Umbilical cord (tissue), 2 donors: ENCODE measurements around the gene PEA15. TPM values are rescaled to one million over a fixed set of nuclear protein-coding genes. Genes with fewer than 3 reads are reported as not detected.
A peak's percentile ranks its signal among the peaks of the same experiment; 100 is the strongest.

Experiments used
- DNase-seq: peaks from one replicate; pipeline ENCODE4 v3.0.0-alpha.2; 2015; ENCODE audit warnings: low spot score
- total RNA-seq: library from RNA; depleted of rRNA; stranded (reverse); fragments of >200 nt; gene quantifications from one replicate; pipeline ENCODE4 v1.2.3, GENCODE V29; 2014; ENCODE audit warnings: low replicate concordance; ENCODE audit not compliant: insufficient read depth

PEA15 gene
- total RNA-seq, 1 donor from 2014 or later: 55.6 TPM

GRCh38 chr1:160238408-160238807, 33.2 kb downstream of the PEA15 start:
- no peak for DNase-seq

GRCh38 chr1:160239582-160240299, 34.6 kb downstream of the PEA15 start:
- no peak for DNase-seq

- DNase-seq: no peak
Observed at GRCh38 chr1:160243767-160244166, 38.6 kb downstream of the PEA15 start.

DNA sequence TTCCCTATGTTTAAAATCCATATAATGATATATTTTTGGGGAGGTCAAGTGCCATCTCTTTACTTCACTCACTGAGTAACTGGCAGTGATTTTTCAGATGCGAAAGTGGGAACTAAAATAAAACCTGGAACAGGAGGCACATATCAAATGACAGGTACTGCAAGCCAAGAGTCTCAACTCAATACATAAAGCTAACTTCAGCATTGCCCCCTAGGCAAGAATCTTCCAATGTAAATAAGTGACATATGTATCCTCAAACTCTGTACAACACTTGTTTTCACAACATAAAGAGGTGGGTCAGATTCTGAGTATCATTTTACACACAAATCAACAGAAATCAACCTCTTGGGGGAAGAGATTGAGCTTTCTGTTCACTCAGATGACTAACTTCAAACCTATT, 39.0 kb downstream of the PEA15 start:
- DNase-seq: no peak

DNA sequence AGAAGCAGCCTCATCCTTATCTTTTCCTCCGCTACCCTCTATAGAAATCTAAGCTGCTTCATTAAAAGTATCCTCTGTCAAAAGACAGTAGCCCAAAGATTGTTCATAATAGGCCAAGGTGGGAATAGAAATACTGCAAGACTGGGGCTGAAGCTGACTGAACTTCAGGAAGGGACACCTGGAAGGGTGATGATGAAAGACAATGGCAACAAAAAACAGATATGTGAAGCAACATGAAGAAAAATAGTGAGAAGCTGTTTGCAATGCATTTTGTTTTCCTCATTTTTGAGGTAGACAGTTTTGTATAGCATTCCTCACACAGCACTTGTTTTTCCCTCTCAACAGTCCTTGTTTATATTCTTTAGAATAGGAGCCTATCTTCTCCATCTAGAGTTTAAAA, 40.2 kb downstream of the PEA15 start:
- no peak for DNase-seq

GRCh38 chr1:160247053-160247452, 41.9 kb downstream of the PEA15 start:
- DNase-seq: no peak

DNA sequence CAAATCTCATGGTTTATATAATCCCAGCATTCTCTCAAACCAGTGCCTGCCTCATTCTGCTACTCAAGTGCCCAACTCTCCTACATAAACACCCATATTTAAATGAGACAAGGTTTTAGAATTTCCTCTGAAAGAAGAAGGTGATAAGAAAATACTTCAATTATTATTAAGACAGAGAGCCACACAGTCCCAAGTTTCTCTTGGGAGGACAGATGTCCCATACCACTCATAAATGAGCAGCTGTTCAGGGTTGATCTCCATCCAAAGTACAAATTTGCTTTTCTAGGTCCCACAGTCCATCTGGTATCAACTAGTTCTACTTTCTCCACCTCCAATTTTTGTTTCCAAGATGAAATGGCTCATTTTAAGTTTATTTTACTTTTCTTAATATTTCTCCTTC, 45.8 kb downstream of the PEA15 start:
- DNase-seq: no peak

GRCh38 chr1:160251687-160252526, 46.7 kb downstream of the PEA15 start:
- peak; percentile 79 for DNase-seq

- DNase-seq: no peak
Observed at GRCh38 chr1:160255781-160256300, 50.7 kb downstream of the PEA15 start.

DNA sequence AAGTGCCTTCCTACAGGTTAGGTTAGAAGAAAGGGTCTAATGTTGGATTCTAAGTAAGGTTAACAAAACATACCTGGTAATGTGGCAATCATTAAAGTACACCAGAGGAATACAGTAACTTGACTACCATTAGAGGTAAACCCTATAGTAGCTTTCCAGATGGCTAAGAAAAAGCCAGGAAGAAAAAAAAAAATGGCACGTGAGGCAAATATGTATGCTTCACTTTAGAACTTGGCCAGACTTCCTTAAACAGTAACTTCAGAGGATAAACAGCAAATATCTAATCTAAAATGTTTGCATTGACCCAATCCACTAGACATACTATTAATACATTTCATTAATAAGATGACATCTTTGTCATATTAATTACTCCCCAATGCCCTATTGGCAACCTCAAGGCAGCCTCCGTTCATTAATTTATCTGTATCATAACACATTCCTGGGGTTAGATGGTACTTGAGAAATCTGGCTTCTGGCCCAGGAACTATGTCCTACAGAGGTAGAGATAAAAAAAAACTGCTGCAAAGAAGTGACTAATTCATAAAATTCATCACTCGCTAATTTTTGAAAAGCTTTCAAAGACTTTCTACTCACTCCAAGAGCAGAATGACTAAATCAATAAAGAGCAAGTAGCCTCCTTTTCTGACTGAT, 51.3 kb downstream of the PEA15 start:
- no peak for DNase-seq

GRCh38 chr1:160257411-160258015, 52.3 kb downstream of the PEA15 start:
- DNase-seq: no peak

DNA sequence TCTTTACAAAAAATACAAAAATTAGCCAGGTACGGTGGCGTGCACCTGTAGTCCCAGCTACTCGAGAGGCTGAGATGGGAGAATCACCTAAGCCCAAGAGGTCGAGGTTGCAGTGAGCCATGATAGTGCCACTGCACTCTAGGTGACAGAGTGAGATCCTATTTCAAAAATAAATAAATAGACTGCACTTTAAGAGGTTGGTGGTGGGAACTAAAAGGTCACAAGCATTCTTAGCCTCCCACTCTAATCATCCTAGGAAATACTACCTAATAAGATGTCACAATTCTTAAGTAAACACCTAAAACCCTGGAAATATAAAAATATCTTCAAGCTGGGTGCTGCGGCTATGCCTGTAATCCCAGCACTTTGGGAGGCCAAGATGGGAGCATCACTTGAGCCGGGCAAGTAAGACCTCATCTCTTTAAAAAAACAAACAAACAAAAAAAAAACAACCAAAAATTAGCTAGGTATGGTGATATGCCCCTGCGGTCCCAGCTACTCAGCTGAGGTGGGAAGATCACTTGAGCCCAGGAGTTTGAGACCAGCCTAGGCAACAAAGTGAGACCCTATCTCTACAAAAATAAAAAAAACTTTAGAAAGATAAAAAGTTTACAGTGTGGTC, 53.1 kb downstream of the PEA15 start:
- DNase-seq: no peak

- peak; percentile 62 for DNase-seq
Observed at GRCh38 chr1:160260406-160261382, 55.5 kb downstream of the PEA15 start.

- peak; percentile 57 for DNase-seq
Observed at GRCh38 chr1:160261556-160261892, 56.3 kb downstream of the PEA15 start.

DNA sequence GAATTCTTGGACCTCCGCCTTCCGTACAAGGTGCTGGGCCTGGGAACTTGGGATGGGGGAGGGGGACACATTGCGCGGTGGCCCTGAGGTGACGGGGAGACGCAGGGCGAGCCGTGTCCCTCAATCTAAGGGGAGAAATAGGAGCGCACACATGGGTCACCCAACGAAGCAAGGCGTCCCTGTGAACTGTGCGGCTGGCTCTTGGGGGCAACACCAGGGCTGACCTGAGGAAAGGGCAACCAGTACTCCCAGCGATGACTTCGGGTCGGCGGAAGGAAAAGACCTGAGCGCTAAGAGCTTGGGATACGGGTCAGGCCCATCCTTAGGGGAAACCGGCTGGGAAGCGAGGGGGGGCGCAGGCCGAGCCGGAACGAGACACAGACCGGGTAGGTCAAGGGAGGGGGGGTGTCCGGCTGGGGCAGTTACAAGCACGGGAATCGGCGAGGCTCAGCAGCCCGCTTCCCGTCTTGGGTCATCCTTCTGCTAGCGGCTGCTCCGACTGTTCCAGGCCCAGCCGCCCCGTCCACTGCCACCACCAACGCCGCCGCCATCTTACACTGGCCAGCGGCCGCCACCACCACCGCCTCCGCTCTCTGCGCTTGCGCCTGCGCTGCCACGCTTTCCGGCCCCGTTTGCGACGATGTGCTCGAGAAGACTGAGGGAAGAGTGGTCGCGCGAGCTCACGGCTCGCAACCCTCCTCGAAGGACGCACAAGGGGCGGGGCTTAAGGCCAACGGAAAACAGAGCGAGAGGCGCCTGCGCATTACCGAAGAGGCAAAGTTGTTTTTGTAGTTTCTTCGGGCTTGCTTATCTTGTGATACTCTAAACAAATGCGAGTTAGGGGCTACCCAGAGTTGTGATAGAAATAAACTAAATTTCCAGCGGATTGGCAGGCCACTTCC, 57.0 kb downstream of the PEA15 start, which contains the start of gene DCAF8:
TSS of gene DCAF8 (minus strand) at position 657 of the 902 bp plus-strand sequence. CDS start 18,541 bp downstream, outside the sequence.
- DNase-seq: peak; percentile 99

DNA sequence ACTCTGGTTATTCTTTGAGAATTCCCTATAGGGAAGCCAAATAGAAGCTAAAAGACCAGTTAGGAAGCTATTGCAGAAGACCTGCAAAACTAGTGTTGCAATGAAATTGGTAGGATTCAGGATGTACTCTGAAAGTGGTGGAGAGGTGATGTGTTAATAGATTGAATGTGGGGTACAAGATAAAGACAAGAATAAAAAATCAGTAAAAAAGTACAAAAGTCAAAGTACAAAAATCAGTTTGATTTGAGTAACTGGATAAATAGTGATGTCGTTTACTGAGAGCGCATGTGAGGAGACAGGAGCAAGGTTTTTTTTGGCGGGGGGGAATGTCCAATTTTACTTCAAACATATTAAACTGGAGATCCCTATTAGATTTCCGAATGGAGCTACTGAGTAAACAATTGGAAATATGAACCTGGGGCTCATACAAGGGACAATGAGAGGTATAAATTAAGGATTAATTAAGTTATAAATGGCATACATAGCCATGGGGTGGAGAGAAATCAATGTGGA, 59.7 kb downstream of the PEA15 start:
- DNase-seq: no peak
